GM12873 (cell line): ENCODE results near the gene CACHD1.

Source experiments
- TF ChIP-seq, protein P1 (sequence below): IDR thresholded peaks from 2 replicates; pipeline ENCODE4 v1.5.1; 2012; ENCODE audit warnings: low read depth, mild to moderate bottlenecking, moderate library complexity, low read length, control low read depth; ENCODE audit not compliant: insufficient read depth; ENCODE audit errors: missing control alignments

Gene CACHD1

DNA sequence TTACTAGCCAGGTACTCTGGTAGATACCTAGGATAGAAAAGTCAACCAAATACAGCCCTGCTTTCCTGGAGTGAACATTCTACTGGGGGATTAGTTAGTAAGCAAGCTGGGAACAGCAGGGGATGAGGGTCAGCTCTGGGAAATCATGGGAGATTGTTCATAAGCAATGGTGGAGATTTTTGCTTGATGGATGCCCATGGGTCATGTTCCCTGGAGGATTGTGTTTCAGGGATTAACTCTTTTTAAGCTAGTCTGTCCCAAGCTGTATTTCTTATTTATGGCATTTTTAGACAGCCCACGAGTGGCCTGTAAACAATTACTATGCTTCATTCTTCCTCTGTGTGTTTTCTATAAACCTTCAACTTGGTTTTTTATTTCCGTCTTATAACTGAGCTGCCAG, 18.9 kb downstream of the CACHD1 start:
- TF ChIP-seq, protein P1, sequence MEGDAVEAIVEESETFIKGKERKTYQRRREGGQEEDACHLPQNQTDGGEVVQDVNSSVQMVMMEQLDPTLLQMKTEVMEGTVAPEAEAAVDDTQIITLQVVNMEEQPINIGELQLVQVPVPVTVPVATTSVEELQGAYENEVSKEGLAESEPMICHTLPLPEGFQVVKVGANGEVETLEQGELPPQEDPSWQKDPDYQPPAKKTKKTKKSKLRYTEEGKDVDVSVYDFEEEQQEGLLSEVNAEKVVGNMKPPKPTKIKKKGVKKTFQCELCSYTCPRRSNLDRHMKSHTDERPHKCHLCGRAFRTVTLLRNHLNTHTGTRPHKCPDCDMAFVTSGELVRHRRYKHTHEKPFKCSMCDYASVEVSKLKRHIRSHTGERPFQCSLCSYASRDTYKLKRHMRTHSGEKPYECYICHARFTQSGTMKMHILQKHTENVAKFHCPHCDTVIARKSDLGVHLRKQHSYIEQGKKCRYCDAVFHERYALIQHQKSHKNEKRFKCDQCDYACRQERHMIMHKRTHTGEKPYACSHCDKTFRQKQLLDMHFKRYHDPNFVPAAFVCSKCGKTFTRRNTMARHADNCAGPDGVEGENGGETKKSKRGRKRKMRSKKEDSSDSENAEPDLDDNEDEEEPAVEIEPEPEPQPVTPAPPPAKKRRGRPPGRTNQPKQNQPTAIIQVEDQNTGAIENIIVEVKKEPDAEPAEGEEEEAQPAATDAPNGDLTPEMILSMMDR, result no peak

DNA sequence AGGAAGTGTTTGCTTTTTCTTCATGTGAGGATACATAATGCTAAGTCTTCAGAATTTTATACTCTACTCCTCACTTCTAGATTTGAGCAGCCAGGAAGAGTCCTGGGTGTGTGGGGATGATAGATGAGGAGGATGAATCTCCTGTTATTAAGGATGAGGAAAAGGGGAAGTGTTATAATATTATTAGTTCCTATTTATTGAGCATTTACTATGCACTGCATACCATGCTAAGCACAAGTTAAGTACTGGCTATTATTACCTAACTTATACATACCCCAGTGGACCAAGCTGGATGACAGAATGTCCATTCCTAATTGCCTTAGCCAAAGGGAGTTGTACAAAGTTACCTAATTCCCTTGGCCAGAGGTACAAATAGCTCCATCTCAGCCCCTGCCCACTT, 19.8 kb downstream of the CACHD1 start:
- TF ChIP-seq, protein P1, result no peak

DNA sequence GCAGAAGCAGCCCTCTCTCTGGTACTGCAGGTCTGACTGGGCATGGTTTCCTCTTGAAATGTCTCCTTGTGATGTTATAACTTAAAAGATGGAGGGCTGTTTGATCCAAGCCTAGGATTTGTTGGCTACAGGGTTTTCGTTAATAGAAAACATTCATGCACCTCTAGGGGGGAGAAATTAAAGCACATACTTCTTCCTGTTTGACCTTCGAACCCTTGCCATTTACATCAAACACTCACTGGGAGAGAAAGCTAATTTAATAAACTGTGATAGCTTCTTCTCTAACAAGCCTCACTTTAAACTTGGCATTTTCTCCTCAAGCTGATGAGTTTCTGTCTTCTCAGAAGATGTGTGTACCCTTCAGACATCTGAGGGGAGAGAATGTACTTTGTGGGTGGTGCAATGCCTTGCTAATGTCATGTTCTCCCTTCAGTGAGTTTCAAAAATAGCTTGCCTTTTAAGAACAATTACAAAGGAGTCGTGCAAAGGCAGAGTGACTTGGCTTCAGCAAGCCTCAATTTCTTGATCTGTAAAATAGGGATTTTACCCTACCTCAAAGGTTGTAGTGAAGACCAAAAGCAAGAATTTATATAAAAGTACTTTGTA, 20.4 kb downstream of the CACHD1 start:
- TF ChIP-seq, protein P1, result no peak

DNA sequence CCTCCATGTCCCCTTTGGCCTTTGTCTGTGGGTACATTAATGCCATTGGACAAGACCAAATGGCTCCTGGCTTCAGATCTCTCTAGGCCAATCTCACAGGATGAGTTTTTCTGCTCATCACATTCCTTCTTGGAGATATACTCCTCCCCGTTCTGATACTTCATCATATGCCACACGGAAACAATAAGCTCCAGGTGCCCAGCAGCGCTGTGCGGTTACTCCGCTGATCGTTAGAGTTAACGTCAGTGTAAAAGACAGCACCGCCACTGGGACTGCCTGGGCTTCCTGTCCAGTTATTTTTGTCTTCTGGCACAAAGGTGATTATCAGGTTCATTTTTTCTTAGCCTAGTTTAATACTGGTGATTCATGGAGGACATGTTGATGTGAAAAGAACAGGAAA, 22.5 kb downstream of the CACHD1 start:
- TF ChIP-seq, protein P1, result no peak

DNA sequence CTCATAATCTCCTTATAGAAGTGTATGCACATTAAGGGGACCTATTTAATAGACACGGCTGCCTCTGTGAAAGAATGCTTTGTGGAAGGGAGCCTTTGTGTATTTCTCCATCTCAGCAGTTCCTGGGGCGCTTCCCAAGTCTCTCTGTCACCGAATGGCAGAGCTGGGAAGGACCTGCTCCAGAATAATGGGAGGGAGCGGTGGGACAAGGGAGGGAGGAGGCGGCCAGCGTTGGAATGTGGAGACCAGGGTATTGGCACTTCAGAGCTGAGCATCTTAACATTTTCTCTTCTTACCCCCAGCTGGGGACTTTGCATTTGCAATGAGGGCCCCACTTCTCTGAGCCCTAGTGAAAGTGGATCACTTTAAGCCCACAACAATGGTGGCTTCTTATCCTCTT, 23.9 kb downstream of the CACHD1 start:
- TF ChIP-seq, protein P1, result no peak

DNA sequence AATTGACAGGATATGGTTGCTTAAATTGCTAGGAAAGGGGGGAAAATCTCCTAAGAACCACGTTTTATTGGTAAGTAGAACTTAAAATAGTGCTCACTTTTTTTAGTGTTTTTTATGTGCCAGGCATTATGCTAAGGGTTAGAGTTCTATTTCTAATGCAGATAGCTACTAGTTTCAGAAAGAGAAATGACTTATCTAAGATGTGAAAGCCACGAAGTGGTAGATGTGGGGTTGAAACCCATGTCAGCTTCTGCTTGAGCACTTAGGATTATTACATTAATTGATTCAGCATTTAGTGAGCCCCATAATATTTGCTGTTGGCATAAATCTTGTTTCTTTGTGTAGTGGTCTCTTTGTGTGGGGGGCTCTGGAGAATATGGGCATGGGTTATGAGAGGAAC, 24.7 kb downstream of the CACHD1 start:
- TF ChIP-seq, protein P1, result no peak

DNA sequence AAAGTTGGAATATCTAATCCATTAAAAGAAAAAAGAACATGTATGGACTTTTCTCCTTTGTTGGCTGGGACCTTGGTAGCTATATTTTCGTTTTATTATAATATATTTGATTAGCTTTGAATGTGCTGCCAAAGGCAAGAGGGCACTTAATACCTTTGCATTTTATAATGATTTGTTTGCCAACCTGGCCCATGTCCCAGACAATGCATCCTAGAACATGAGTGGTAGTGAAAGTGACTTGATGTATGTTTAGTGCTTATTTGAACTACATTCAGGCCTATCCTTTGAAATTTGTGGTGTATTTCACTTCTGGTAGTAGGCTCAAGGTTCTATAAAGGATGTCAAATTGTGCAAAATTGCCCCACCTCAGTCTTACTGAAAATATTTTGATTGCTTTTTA, 25.9 kb downstream of the CACHD1 start:
- TF ChIP-seq, protein P1, result no peak

DNA sequence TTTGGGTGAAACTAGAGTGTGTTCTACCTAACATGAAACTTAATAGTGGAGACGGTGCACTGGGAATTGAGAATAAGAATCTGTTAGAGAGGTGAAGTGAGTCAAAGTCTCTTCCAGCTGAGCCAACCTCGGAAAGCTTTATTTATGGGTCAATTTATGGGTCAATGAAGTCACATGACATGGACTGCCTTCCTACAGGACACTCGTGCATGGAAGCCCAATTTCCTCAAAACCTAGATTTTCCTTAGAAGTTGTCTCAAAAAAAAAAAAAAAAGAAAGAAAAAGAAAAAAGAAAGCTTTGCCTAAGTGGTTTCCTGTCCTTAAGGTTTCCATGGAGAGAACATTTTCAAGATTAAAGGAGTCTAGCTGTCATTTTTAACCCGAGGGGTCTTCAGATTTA, 26.7 kb downstream of the CACHD1 start:
- TF ChIP-seq, protein P1, result no peak
